NCI-H69 (cell line): ENCODE measurements around the gene GLIS2.

Source experiments
- DNase-seq: peaks from one replicate; lab custom pipeline; 2025; lab: John Stamatoyannopoulos, UW

Gene GLIS2

GRCh38 chr16:4381935-4382794 is 66.3 kb downstream of the GLIS2 start:
- no peak for DNase-seq

DNA sequence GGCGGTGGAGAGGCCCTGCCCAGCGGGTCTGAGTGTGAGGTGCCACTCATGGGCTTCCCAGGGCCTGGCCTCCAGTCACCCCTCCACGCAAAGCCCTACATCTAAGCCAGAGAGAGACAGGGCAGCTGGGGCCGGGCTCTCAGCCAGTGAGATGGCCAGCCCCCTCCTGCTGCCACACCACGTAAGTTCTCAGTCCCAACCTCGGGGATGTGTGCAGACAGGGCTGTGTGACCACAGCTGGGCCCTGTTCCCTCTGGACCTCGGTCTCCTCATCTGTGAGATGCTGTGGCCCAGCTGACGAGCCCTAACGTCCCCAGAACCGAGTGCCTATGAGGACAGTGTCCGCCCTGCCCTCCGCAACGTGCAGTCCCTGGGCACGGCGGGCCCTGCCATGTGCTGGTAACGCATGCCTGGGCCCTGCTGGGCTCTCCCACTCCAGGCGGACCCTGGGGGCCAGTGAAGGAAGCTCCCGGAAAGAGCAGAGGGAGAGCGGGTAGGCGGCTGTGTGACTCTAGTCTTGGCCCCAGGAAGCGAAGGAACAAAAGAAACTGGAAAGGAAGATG is 67.0 kb downstream of the GLIS2 start:
- DNase-seq: no peak

DNA sequence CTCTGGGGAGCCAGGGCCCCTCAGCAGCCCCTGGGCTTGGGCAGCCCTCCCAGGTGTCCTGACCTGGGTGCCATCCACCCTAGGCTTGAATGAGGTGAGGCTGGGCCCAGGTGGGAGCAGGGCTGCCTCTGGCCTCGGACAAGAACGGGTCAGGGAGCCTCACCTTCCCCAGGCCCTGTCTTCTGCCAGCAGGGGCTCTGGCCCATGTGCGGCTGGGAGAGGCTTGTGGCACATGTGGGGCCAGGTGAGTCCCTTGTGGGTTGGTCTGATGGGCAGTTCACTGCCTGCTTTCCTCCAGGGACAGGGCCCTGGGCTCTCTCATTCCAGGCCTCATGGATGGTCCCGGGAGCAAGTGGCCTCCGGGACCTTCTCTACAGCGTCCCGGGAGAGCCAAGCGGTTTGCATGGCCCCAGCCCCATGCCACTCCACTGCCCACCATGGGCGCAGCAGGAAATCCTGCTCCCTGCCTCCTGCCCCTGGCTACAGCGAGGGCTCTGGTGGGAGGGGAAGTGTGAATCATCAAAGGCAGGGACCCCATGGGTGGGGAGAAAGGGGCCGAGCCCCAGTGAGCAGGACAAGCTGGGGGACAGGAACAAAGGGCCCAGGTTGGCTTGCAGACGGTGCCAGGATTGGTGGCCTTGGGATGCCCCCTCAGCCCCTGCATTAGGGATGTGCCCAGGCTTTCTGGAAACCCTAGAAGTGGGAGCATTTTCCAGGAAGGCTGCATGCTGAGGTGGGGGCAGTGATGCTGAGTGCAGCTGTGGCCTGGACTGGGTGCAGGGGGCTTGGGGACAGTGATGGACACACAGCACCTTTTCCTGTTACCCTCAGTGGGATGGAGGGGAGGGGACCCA is 68.0 kb downstream of the GLIS2 start:
- no peak for DNase-seq

DNA sequence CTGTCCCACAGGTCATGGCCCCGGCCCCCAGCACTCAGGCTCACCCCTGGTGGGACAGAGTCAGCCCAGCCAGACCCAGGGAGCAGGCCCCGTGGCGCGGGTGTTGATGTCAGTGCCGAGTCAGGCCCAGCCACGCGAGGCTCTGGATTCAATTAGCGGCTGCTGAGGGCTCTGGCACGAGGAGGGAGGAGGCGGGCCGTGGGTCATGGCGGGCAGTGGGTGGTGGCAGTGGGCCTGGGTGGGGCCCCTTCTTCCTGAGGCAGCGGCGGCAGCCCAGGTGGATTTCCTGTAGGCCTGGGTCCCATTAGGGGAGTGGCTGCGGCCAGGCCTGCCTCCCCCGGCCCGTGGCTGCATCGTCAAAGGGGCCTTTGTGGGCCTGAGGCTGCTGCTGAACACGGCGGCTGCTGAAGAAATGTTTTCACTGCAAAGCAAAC is 68.7 kb downstream of the GLIS2 start:
- DNase-seq: no peak

GRCh38 chr16:4385066-4385788 is 69.4 kb downstream of the GLIS2 start:
- no peak for DNase-seq

- no peak for DNase-seq
These were observed 70.1 kb downstream of the GLIS2 start for GRCh38 chr16:4385789-4386450.

DNA sequence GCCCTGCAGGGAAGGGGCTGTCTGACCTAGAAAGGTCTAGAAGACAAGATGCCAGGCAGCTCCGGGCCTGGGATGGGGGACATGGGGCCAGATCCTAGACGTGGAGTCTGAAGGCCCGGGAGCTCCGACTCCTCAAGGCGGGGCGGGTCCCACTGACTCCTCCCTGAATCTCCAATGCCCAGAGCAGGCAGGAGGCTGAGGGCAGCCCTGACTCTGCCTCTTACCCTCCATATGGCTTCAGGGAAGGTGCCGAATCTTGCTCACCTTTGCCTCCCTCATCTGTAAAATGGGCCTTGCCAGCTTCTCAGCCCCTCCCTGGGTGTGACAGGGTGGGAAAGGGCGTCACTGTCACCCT is 70.6 kb downstream of the GLIS2 start:
- DNase-seq: no peak

DNA sequence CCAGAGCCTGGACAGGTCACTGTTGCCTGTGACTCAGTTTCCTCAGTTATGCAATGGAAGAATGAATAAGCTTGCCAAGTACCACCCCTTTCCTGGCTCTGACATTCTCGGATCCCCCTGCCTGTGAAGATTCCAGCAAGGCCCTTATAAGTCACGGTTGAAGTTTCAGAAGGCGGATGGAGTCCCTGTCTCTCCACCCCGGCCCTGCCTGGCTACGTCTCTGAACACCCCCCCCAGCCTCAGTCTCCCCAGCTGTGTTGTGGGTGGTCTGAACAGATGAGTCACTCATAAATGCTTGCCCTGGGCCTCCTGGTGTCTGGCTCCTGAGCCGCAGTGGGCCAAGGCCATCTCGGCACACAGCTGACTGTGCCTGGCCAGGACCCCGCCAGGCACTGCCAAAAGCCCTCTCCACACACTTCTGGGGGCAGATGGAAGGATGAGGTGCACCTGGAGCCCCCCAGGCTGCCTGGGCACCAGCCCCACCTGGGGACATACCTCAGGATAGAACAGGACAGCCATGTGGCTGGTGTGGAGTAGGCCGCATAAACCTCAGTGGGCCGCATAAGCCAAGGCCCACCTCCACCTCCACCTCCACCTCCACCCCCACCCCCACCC is 71.2 kb downstream of the GLIS2 start:
- DNase-seq: no peak

DNA sequence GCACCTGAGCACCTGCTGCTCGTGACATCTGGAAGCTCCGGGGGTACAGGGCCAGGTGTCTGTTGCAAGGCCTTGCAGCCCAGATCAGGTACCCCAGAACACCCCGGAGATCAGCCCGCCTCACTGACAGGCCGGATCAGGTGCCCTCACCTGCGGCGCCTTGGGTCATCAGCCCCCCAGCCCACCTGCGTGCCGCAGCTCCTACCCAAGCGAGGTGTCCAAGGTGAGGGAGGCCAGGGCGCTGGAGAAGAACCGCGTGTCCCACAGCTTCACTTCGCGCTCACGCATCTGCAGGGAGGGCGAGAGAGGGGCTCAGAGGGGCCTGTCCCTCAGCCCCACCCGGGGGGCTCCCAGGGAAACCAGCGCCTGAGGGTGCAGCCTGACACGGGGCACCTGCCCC is 71.9 kb downstream of the GLIS2 start:
- DNase-seq: no peak

DNA sequence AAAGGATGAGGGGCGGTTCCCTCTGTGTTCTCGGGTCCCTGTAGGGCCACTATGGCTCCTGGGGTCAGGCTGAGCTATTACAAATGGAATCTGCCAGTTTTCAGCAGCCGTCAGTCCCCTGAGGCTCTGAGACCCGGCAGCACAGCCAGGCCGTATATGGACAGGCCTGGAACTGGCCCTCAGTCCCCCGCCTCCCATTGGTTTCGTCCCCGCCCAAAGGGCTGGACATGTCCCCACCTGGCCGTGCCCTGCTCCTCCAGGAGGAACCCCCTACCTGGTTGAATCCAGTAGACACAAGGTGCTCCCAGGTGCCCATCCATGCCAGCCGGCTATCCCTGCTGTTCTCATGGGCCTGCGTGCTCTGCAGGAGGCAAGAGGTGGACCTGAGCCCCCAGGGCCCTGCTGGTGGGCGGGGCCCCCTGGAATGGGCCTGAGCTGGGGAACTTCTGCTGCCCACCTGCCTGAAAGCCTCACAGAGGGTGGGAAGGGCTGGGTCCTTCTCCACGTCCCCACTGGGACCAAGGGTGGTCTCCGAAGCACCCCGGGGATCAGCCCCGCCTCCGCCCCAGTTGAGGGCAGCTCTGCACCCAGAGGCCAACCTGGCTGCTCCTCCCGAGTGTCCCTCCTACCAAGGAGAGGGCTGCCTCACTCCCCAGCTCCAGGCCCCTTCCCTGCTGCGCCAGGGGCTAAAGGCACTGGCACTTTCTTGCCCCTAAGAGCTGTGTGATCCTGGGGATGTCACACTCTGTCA is 72.6 kb downstream of the GLIS2 start:
- DNase-seq: no peak
